Gastrocnemius medialis (tissue), 4 donors: ENCODE data around the gene NUDT12. TPM values are rescaled to one million over a fixed set of nuclear protein-coding genes. Genes with fewer than 3 reads are reported as not detected.

Experiments used
- ATAC-seq, 2 donors: fragments of 150-250 bp; one replicate each; pipeline ENCODE4 v1.9.1; 2016
- DNase-seq, 2 donors: peaks; one replicate each; pipeline ENCODE4 v3.0.0-alpha.2; 2019
- H3K27ac ChIP-seq, 4 donors: fragments of 200-600 bp; sonication (generic); 1 replicate in 1 of 4; 2 replicates in 3 of 4; pipeline ENCODE4 v1.5.1; 2016 to 2018; ENCODE audit warnings: mild to moderate bottlenecking in 2 of 4, moderate library complexity in 1 of 4
- H3K27me3 ChIP-seq, 3 donors: fragments of 200-600 bp; sonication (generic) in 2 of 3; 1 replicate in 1 of 3; 2 replicates in 2 of 3; pipeline versions ENCODE4 v1.5.1 to v1.6.0; 2016 to 2019; ENCODE audit warnings: mild to moderate bottlenecking in 1 of 3, moderate library complexity in 1 of 3
- H3K36me3 ChIP-seq, 2 donors: fragments of 200-600 bp; sonication (generic) in 1 of 2; one replicate each; pipeline ENCODE4 v1.5.1; 2017 to 2018
- H3K4me1 ChIP-seq, 2 donors: fragments of 200-600 bp; sonication (generic) in 1 of 2; one replicate each; pipeline ENCODE4 v1.5.1; 2016 to 2017; ENCODE audit warnings: mild to moderate bottlenecking in 2 of 2
- H3K4me3 ChIP-seq, 4 donors: fragments of 200-600 bp; sonication (generic) in 3 of 4; 1 replicate in 1 of 4; 2 replicates in 3 of 4; pipeline ENCODE4 v1.5.1; 2016 to 2019; ENCODE audit warnings: mild to moderate bottlenecking in 2 of 4
- H3K9me3 ChIP-seq, 3 donors: fragments of 200-600 bp; sonication (generic) in 2 of 3; 1 replicate in 1 of 3; 2 replicates in 2 of 3; pipeline ENCODE4 v1.5.1; 2016 to 2019
- POLR2A ChIP-seq, 2 donors: fragments of 450-650 bp; IDR thresholded peaks; one replicate each; pipeline ENCODE4 v1.6.1; 2017; ENCODE audit warnings: antibody characterized with exemption in 2 of 2, mild to moderate bottlenecking in 2 of 2, moderate library complexity in 2 of 2
- in situ Hi-C, 4 donors: fragments of 200-750 bp; cut with MboI; loops; one replicate each; pipeline versions ENCODE4 v1.15.0 to v1.8.0; 2017; ENCODE audit warnings: low sequenced_read_pairs in 4 of 4
- intact Hi-C: fragments of 100-400 bp; cut with DNase I; formaldehyde crosslinking; loops from one replicate; pipeline ENCODE4 v1.15.1; 2023; ENCODE audit warnings: low total_unique reads
- total RNA-seq, 4 donors: library from RNA; depleted of rRNA; stranded (reverse); fragments of >200 nt; gene quantifications; one replicate each; pipeline versions ENCODE4 v1.1.0 to v1.2.3, GENCODE V29; 2016
- TF ChIP-seq, protein P1 (sequence below), 5 experiments: fragments of 450-650 bp in 3 of 5; fragments of 200-600 bp in 2 of 5; sonication (generic) in 2 of 5; IDR thresholded peaks in 4 of 5; conservative IDR thresholded peaks in 1 of 5; 1 replicate in 4 of 5; 2 replicates in 1 of 5; pipeline ENCODE4 v1.5.1; 2016 to 2019; ENCODE audit warnings: antibody characterized with exemption in 5 of 5, mild to moderate bottlenecking in 3 of 5, moderate library complexity in 3 of 5

NUDT12 gene
- total RNA-seq, 4 donors from 2014 or later, result 4.3 to 14.5 (median 11.6) TPM

DNA sequence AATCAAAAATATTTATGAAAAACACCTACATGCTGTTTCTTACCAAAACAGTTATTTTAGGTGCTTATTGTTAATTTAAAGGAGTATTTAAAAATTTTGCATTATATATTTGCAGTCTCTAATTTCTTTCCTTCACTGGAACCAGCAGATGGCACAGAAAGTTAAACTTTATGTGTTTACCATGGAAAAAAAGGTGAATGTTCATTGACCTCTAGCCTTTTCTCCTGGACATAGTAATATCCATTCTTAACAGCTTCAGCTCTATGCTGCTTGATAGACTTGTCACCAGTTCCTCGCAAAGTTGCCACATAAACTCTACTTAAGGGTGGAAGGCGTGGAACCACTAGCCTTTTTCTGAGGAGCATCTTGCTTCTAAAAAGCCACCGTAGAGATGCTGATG, 38.7 kb upstream of the NUDT12 start:
- in situ Hi-C loops, result no loop called here
- TF ChIP-seq, protein P1, sequence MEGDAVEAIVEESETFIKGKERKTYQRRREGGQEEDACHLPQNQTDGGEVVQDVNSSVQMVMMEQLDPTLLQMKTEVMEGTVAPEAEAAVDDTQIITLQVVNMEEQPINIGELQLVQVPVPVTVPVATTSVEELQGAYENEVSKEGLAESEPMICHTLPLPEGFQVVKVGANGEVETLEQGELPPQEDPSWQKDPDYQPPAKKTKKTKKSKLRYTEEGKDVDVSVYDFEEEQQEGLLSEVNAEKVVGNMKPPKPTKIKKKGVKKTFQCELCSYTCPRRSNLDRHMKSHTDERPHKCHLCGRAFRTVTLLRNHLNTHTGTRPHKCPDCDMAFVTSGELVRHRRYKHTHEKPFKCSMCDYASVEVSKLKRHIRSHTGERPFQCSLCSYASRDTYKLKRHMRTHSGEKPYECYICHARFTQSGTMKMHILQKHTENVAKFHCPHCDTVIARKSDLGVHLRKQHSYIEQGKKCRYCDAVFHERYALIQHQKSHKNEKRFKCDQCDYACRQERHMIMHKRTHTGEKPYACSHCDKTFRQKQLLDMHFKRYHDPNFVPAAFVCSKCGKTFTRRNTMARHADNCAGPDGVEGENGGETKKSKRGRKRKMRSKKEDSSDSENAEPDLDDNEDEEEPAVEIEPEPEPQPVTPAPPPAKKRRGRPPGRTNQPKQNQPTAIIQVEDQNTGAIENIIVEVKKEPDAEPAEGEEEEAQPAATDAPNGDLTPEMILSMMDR (IDR thresholded peaks at IDR 0.05 in 4 of 5, conservative IDR thresholded peaks at IDR 0.05 in 1 of 5), result no peak
- no peak for TF ChIP-seq POLR2A (IDR thresholded peaks at IDR 0.05)

DNA sequence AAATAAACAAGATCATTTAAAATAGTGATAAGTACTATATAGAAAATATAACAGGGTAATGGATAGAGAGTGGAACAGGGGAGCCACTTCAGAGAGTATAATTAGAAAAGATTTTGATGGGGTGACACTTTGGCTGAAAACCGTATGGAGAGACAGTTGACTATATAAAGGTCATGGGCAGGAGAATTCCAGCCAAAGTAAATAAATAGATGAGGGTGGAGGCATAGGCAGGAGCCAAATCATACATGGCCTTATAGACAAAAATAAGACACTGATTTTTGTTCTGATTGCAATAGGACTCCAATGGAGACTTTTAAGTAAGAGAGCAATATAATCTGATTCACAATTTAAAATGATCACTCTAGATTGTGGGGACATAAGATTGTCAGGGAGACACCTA, 37.5 kb upstream of the NUDT12 start:
- TF ChIP-seq, protein P1 (IDR thresholded peaks at IDR 0.05 in 4 of 5, conservative IDR thresholded peaks at IDR 0.05 in 1 of 5), result no peak
- TF ChIP-seq POLR2A (IDR thresholded peaks at IDR 0.05), result no peak
- Histone ChIP-seq H3K4me3 (no peak overlapping the region), H3K27ac (no peak overlapping the region), H3K9me3 (no peaks in the 10 kb centered on the region), H3K4me1 (no peaks in the 10 kb centered on the region), H3K36me3 (no peaks in the 10 kb centered on the region), H3K27me3 (no peaks in the 10 kb centered on the region)
- DNase-seq (no peak), ATAC-seq (no peak)
- in situ Hi-C loops, result no loop called here
- intact Hi-C loops, result no loop called here

More for the DNA sequence above, 38.7 kb upstream of the NUDT12 start:
- Histone ChIP-seq H3K27ac (no peak overlapping the region), H3K27me3 (no peaks in the 10 kb centered on the region), H3K9me3 (no peaks in the 10 kb centered on the region), H3K4me1 (no peaks in the 10 kb centered on the region), H3K4me3 (no peak overlapping the region), H3K36me3 (no peaks in the 10 kb centered on the region)
- intact Hi-C loops, result no loop called here
- DNase-seq, result no peak
- ATAC-seq, result no peak

DNA sequence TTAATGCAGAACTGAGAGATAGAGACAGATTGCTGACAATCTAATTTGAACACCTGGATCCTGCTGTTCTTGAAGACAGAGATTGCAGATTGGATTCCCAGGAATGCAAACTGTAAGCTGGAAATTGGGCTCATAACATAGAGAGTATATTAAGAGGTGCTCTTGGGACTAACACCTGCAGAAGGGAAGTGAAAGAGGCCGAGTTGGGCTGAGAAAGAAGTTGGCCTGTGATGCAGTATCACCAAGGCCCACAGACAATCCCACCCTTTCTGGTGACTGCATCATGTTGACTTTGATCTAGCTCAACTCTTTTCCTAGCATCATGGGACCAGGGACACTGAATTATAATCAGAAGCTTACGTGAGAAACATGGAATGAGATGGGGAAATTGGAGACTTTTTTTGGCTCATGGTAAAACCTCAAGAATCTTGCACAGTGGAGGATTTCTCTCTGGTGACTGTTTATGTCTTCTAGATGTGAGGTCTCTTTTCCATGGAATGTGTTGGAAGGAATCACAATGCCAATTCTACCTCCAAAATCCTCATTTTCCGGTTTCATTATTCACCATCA, 36.5 kb upstream of the NUDT12 start:
- H3K4me3 ChIP-seq, result no peak overlapping the region
- no peaks in the 10 kb centered on the region for H3K4me1 ChIP-seq
- ATAC-seq (no peak), DNase-seq (no peak)
- in situ Hi-C loops (loop anchor here (25.0 kb wide), 1 partner anchor 588 kb away; no protein-coding TSS in a partner anchor), intact Hi-C loops (no loop called here)
- H3K27me3 ChIP-seq, result no peaks in the 10 kb centered on the region
- no peaks in the 10 kb centered on the region for H3K9me3 ChIP-seq
- no peaks in the 10 kb centered on the region for H3K36me3 ChIP-seq
- no peak for TF ChIP-seq POLR2A (IDR thresholded peaks at IDR 0.05)
- H3K27ac ChIP-seq, result no peak overlapping the region

DNA sequence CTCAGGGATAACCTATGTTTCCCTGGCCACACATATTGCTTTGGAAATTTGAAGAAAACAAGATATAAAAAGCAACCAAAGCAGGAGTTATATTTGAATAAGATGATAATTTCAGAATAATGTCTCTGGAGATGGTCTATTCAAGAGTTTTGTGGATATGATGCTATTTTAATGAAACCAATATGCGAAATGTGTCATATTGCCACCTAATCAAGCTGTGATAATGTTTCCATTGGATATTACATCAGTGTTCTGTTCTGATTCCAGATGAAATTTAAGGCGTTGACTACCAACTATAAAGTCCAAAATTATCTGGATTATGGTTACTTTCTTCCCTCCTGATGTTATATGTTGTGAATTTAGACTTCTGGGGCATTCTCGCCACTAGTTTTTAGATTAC, 27.6 kb upstream of the NUDT12 start:
- in situ Hi-C loops, result loop anchor here (25.0 kb wide), 1 partner anchor 597 kb away; no protein-coding TSS in a partner anchor
- ATAC-seq, result no peak

DNA sequence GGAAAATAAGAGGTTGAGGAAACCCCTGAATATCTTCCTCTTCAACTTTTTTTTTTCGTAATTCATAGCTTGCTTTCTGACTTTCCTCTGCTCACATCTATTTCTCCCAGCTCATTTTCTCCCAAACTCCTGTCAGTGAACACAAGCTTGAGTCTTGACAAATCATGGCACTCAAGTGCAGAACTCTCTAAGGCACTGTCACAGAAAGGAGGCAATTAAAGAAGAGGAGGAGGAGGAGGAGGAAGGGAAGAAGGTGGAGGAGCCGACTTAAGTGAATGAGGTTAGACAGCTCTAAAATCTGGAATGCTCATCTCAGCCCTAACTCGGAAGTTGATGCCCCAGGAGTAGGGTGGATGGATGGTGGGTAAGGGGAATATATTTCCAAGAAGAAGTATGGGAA, 27.2 kb upstream of the NUDT12 start:
- Histone ChIP-seq H3K9me3 (no peaks in the 10 kb centered on the region), H3K27me3 (no peaks in the 10 kb centered on the region), H3K4me3 (no peak overlapping the region), H3K36me3 (no peaks in the 10 kb centered on the region), H3K27ac (no peak overlapping the region), H3K4me1 (no peaks in the 10 kb centered on the region)
- in situ Hi-C loops (loop anchor here (25.0 kb wide), 1 partner anchor 598 kb away; no protein-coding TSS in a partner anchor), intact Hi-C loops (no loop called here)
- ATAC-seq (no peak), DNase-seq (no peak)
- TF ChIP-seq POLR2A (IDR thresholded peaks at IDR 0.05), result no peak
- TF ChIP-seq, protein P1 (IDR thresholded peaks at IDR 0.05 in 4 of 5, conservative IDR thresholded peaks at IDR 0.05 in 1 of 5), result no peak

More for the DNA sequence above, 27.6 kb upstream of the NUDT12 start:
- intact Hi-C loops, result no loop called here
- TF ChIP-seq, protein P1 (IDR thresholded peaks at IDR 0.05 in 4 of 5, conservative IDR thresholded peaks at IDR 0.05 in 1 of 5), result no peak
- TF ChIP-seq POLR2A (IDR thresholded peaks at IDR 0.05), result no peak
- Histone ChIP-seq H3K36me3 (no peaks in the 10 kb centered on the region), H3K27me3 (no peaks in the 10 kb centered on the region), H3K9me3 (no peaks in the 10 kb centered on the region), H3K27ac (no peak overlapping the region), H3K4me3 (no peak overlapping the region), H3K4me1 (no peaks in the 10 kb centered on the region)
- no peak for DNase-seq
